MV-4-11 (cell line): ENCODE measurements around the gene KRT76.
A peak's percentile ranks its signal among the peaks of the same experiment; 100 is the strongest.

Experiments used
- DNase-seq: peaks from one replicate; lab custom pipeline; 2025; lab: John Stamatoyannopoulos, UW

The KRT76 gene

GRCh38 chr12:52776913-52777395 is at the start of gene KRT76:
TSS of gene KRT76 (minus strand) at chr12:52777345. CDS start at chr12:52777291, 54 bp downstream.
- no peak for DNase-seq

GRCh38 chr12:52825961-52826360 is 48.8 kb upstream of the KRT76 start:
- no peak for DNase-seq

- no peak for DNase-seq
Measured at GRCh38 chr12:52824741-52825410, 47.7 kb upstream of the KRT76 start.

GRCh38 chr12:52823761-52824450 is 46.8 kb upstream of the KRT76 start:
- DNase-seq: no peak

- no peak for DNase-seq
Measured at GRCh38 chr12:52822771-52823510, 45.8 kb upstream of the KRT76 start.

- no peak for DNase-seq
Measured at GRCh38 chr12:52821826-52822660, 44.9 kb upstream of the KRT76 start.

GRCh38 chr12:52821071-52821730 is 44.1 kb upstream of the KRT76 start:
- peak; percentile 5 for DNase-seq

GRCh38 chr12:52820521-52820920 is 43.4 kb upstream of the KRT76 start:
- no peak for DNase-seq

- DNase-seq: no peak
Measured at GRCh38 chr12:52819731-52820510, 42.8 kb upstream of the KRT76 start.

GRCh38 chr12:52818887-52819420 is 41.8 kb upstream of the KRT76 start:
- DNase-seq: no peak

GRCh38 chr12:52818388-52818787 is 41.2 kb upstream of the KRT76 start:
- no peak for DNase-seq

GRCh38 chr12:52817699-52818238 is 40.6 kb upstream of the KRT76 start:
- DNase-seq: no peak

- DNase-seq: no peak
Measured at GRCh38 chr12:52817003-52817698, 40.0 kb upstream of the KRT76 start.

- no peak for DNase-seq
Measured at GRCh38 chr12:52815676-52816588, 38.8 kb upstream of the KRT76 start.

GRCh38 chr12:52815161-52815560 is 38.0 kb upstream of the KRT76 start:
- DNase-seq: no peak

GRCh38 chr12:52814710-52815155 is 37.6 kb upstream of the KRT76 start:
- no peak for DNase-seq

- DNase-seq: no peak
Measured at GRCh38 chr12:52813885-52814709, 37.0 kb upstream of the KRT76 start, which contains the start of gene KRT4. TSS of gene KRT4 (minus strand) at chr12:52814116. CDS start at chr12:52814058, 58 bp downstream.
